Hypothalamus (tissue), 51 donors: ENCODE measurements around the gene SIM2.
"Not testable (repeated sequence)": the region's sequence is repeated elsewhere in the genome, so short reads cannot be mapped to it uniquely, and the experiment has no call there.

Experiments
- DNase-seq, 51 donors: peaks; one replicate each; lab custom pipeline; 2025; lab: John Stamatoyannopoulos, UW

Gene SIM2

GRCh38 chr21:36698981-36699545, at the start of gene SIM2:
TSS of gene SIM2 (plus strand) at chr21:36699115. CDS start at chr21:36699747, 632 bp downstream.
- no peak for DNase-seq

GRCh38 chr21:36654324-36654723, 44.6 kb upstream of the SIM2 start:
- DNase-seq: peak in 46 of 51 donors; percentile 6 to 94 (median 60)

GRCh38 chr21:36654796-36655325, 44.1 kb upstream of the SIM2 start:
- DNase-seq: peak in 7 of 51 donors; percentile 13 to 64 (median 32)

GRCh38 chr21:36656138-36656537, 42.8 kb upstream of the SIM2 start:
- no peak for DNase-seq

- not testable (repeated sequence) for DNase-seq
Observed at GRCh38 chr21:36657290-36657689, 41.6 kb upstream of the SIM2 start.

- DNase-seq: no peak
Observed at GRCh38 chr21:36657999-36658398, 40.9 kb upstream of the SIM2 start.

GRCh38 chr21:36658926-36659325, 40.0 kb upstream of the SIM2 start:
- DNase-seq: no peak

- peak in 6 of 51 donors; percentile 1 to 22 (median 6) for DNase-seq
Observed at GRCh38 chr21:36661511-36662309, 37.2 kb upstream of the SIM2 start.

- DNase-seq: no peak
Observed at GRCh38 chr21:36663033-36663855, 35.7 kb upstream of the SIM2 start.

- DNase-seq: no peak
Observed at GRCh38 chr21:36664662-36664990, 34.3 kb upstream of the SIM2 start.

- DNase-seq: no peak
Observed at GRCh38 chr21:36665806-36666205, 33.1 kb upstream of the SIM2 start.

- no peak for DNase-seq
Observed at GRCh38 chr21:36668713-36669112, 30.2 kb upstream of the SIM2 start.

- no peak for DNase-seq
Observed at GRCh38 chr21:36671836-36672235, 27.1 kb upstream of the SIM2 start.

- DNase-seq: not testable (repeated sequence)
Observed at GRCh38 chr21:36672296-36672695, 26.6 kb upstream of the SIM2 start.

- no peak for DNase-seq
Observed at GRCh38 chr21:36672737-36673136, 26.2 kb upstream of the SIM2 start.

- DNase-seq: no peak
Observed at GRCh38 chr21:36676039-36676950, 22.6 kb upstream of the SIM2 start.

GRCh38 chr21:36677443-36677842, 21.5 kb upstream of the SIM2 start:
- DNase-seq: no peak

- DNase-seq: no peak
Observed at GRCh38 chr21:36678538-36678937, 20.4 kb upstream of the SIM2 start.

- DNase-seq: no peak
Observed at GRCh38 chr21:36681117-36681631, 17.7 kb upstream of the SIM2 start.
